K562 (cell line): Measurements from ENCODE around the gene MMS19. TPM values are rescaled to one million over a fixed set of nuclear protein-coding genes. Genes with fewer than 3 reads are reported as not detected.
A peak's percentile ranks its signal among the peaks of the same experiment; 100 is the strongest.

Experiments
- AFF1 ChIP-seq, 2 experiments: fragments of 450-650 bp; IDR thresholded peaks; 2 replicates each; pipeline ENCODE4 v1.6.1; 2018; ENCODE audit warnings: mild to moderate bottlenecking in 2 of 2, low read depth in 1 of 2; ENCODE audit not compliant: partially characterized antibody in 2 of 2
- CEBPB ChIP-seq: fragments of 450-650 bp; IDR thresholded peaks from 2 replicates; pipeline ENCODE4 v1.6.1; 2016; ENCODE audit warnings: missing genetic modification characterization, missing compliant biosample characterization
- CHD4 ChIP-seq: fragments of 200-600 bp; sonication (generic); IDR thresholded peaks from 3 replicates; pipeline ENCODE4 v1.6.1; 2012; ENCODE audit warnings: low read depth, mild to moderate bottlenecking, mixed read lengths, low read length, inconsistent platforms; ENCODE audit not compliant: insufficient read depth, insufficient replicate concordance, poor library complexity, severe bottlenecking
- FOXJ2 ChIP-seq: fragments of 200-800 bp; sonication (Bioruptor generic); IDR thresholded peaks from 2 replicates; pipeline ENCODE4 v1.6.1; 2016; ENCODE audit warnings: missing genetic modification characterization, missing compliant biosample characterization
- FOXK2 ChIP-seq, 2 experiments: fragments of 450-650 bp; IDR thresholded peaks in 1 of 2; conservative IDR thresholded peaks in 1 of 2; 2 replicates each; pipeline ENCODE4 v1.6.1; 2016; ENCODE audit warnings: low read depth in 2 of 2, mild to moderate bottlenecking in 1 of 2
- FOXM1 ChIP-seq, 2 experiments: fragments of 450-650 bp in 1 of 2; sonication (generic) in 1 of 2; formaldehyde crosslinking in 1 of 2; IDR thresholded peaks; 2 replicates each; pipeline versions ENCODE4 v1.6.1 to v1.9.0; 2017 to 2022; ENCODE audit warnings: low read depth in 2 of 2, mild to moderate bottlenecking in 2 of 2, missing genetic modification reagents in 1 of 2, moderate library complexity in 1 of 2
- GATAD2B ChIP-seq: fragments of 450-650 bp; IDR thresholded peaks from 2 replicates; pipeline ENCODE4 v1.6.1; 2017; ENCODE audit warnings: mild to moderate bottlenecking, borderline replicate concordance
- HCFC1 ChIP-seq: IDR thresholded peaks from 2 replicates; pipeline ENCODE4 v1.6.1; 2012; ENCODE audit warnings: low read depth, low read length, improper control_type of control experiment
- HDAC1 ChIP-seq, 2 experiments: fragments of 450-650 bp; IDR thresholded peaks; 2 replicates each; pipeline ENCODE4 v1.6.1; 2016 to 2017; ENCODE audit warnings: inconsistent platforms in 1 of 2, mild to moderate bottlenecking in 1 of 2, moderate library complexity in 1 of 2
- POLR2AphosphoS2 ChIP-seq: IDR thresholded peaks from 2 replicates; pipeline ENCODE4 v1.6.1; 2012; ENCODE audit warnings: low read length, improper control_type of control experiment
- SMAD2 ChIP-seq: fragments of 150-350 bp; IDR thresholded peaks from 2 replicates; pipeline ENCODE4 v1.6.1; 2014; ENCODE audit warnings: low read depth, mild to moderate bottlenecking, low read length
- SMAD4 ChIP-seq: fragments of 250-450 bp; sonication (Bioruptor Pico); conservative IDR thresholded peaks from 2 replicates; pipeline ENCODE4 v1.8.0; 2021; ENCODE audit warnings: inconsistent platforms, mild to moderate bottlenecking, moderate library complexity
- SRF ChIP-seq, 2 experiments: fragments of 250-450, 450-650 bp in 1 of 2; sonication (Bioruptor Pico) in 1 of 2; sonication (generic) in 1 of 2; formaldehyde crosslinking; IDR thresholded peaks; 2 replicates each; pipeline versions ENCODE4 v1.5.0 to v1.5.1; 2020 to 2022; ENCODE audit warnings: mild to moderate bottlenecking in 1 of 2, missing genetic modification reagents in 1 of 2
- SRSF1 ChIP-seq: fragments of 200-400 bp; formaldehyde crosslinking; IDR thresholded peaks from 2 replicates; pipeline ENCODE4 v1.6.1; 2017; ENCODE audit warnings: mild to moderate bottlenecking, low read depth, low read length, moderate library complexity
- THAP12 ChIP-seq: fragments of 250-450 bp; sonication (Bioruptor Pico); IDR thresholded peaks from 2 replicates; pipeline ENCODE4 v1.9.0; 2021; ENCODE audit warnings: mild to moderate bottlenecking, inconsistent platforms
- ZBTB12 ChIP-seq: fragments of 250-450 bp; sonication (Bioruptor Pico); IDR thresholded peaks from 2 replicates; pipeline ENCODE4 v1.4.0; 2020
- ZNF347 ChIP-seq: fragments of 450-650 bp; formaldehyde crosslinking; IDR thresholded peaks from 2 replicates; pipeline ENCODE4 v1.4.0; 2020; ENCODE audit warnings: low read depth, mild to moderate bottlenecking, moderate library complexity
- polyA plus RNA-seq, 8 experiments: library from polyadenylated mRNA; depleted of rRNA in 4 of 8; stranded (reverse) in 5 of 8; unstranded in 3 of 8; fragments of >200 nt; fragmentation: Nextera tagmentation in 2 of 8; fragmentation: Illumina TruSeq in 1 of 8; extraction: Ambion mirVana in 2 of 8; extraction: Trizol in 1 of 8; gene quantifications; 2 replicates each; pipeline versions ENCODE4 v1.2.1 to v1.2.3, GENCODE V29; 2011 to 2014; ENCODE audit warnings: inconsistent platforms in 1 of 8, missing spikeins in 1 of 8
- total RNA-seq, 7 experiments: library from RNA; depleted of rRNA in 6 of 7; stranded (reverse); fragments of >200 nt in 6 of 7; fragmentation: Illumina TruSeq in 2 of 7; extraction: Trizol in 2 of 7; gene quantifications; 2 replicates each; pipeline versions ENCODE4 v1.2.1 to v1.2.3, GENCODE V29; 2011 to 2021; ENCODE audit warnings: low replicate concordance in 1 of 7

The MMS19 gene
- total and polyA plus RNA-seq, 9 of the 15 experiments (the other 6 are each of a cell fraction or from before 2014, with no cell fraction given) = 40.1 to 110 (median 62.9) TPM

GRCh38 chr10:97498076-97498840, at the start of gene MMS19 (continued):
- TF ChIP-seq ZNF347 (CRISPR knock-in tag) (no peak), ZBTB12 (CRISPR knock-in tag) (no peak), CEBPB (tag) (no peak), POLR2AphosphoS2 (no peak), SRSF1 (no peak), SRF (CRISPR knock-in tag; IDR thresholded peaks at IDR 0.05) (peak in 1 of 2 experiments; percentile 50; a peak in 1 of 4 replicates), THAP12 (peak; percentile 60; the same call in 1 of the 2 replicates), HDAC1 (IDR thresholded peaks at IDR 0.05) (peak in 1 of 2 experiments; percentile 49; a peak in 1 of 4 replicates), CHD4 (no peak), HCFC1 (no peak), GATAD2B (no peak), FOXJ2 (tag) (no peak), SMAD4 (CRISPR knock-in tag) (peak; percentile 63), SMAD2 (no peak), AFF1 (IDR thresholded peaks at IDR 0.05; ENCODE audit: low read depth in 1 of 2, partially characterized antibody in 2 of 2) (no peak), FOXK2 (conservative IDR thresholded peaks at IDR 0.05 in 1 of 2, IDR thresholded peaks at IDR 0.05 in 1 of 2; ENCODE audit: low read depth in 2 of 2) (no peak; a peak in 1 of 4 replicates), FOXM1 (IDR thresholded peaks at IDR 0.05; ENCODE audit: low read depth) (no peak), FOXM1 (CRISPR knock-in tag; IDR thresholded peaks at IDR 0.05; ENCODE audit: low read depth) (no peak; the same call in 1 of the 2 replicates)
